Measurements from ENCODE around the gene KIF22. TPM values are rescaled to one million over a fixed set of nuclear protein-coding genes. Genes with fewer than 3 reads are reported as not detected.
"Not testable (repeated sequence)": the region's sequence is repeated elsewhere in the genome, so short reads cannot be mapped to it uniquely, and the experiment has no call there.

KIF22 gene
- total RNA-seq, 1 experiment from 2014 or later = 155 TPM

GRCh38 chr16:29747947-29748759, 42.4 kb upstream of the KIF22 start:
- H3K4me1 ChIP-seq (ENCODE audit: control insufficient read depth in 1 of 2, insufficient read depth in 2 of 2, low read length in 2 of 2) = peaks cover 5 to 10% of the 10 kb centered on the region in 2 experiments; a peak in 3 of 4 replicates
- ChIA-PET RAD21 (ENCODE audit: low non-redundant PET in 1 of 2, low total read pairs in 2 of 2, uncharacterized antibody in 2 of 2, unreplicated experiment in 2 of 2) (no interaction called here), CTCF (interaction anchor here (2.7 kb wide), 1 partner anchor 19 kb away, joined by 6 read pairs; no protein-coding TSS in a partner anchor), POLR2A (interaction anchor here (1.0 kb wide), 1 partner anchor 10 kb away, joined by 4 read pairs; no protein-coding TSS in a partner anchor)
- no peaks in the 10 kb centered on the region for H3K9me3 ChIP-seq (ENCODE audit: control insufficient read depth in 1 of 2, insufficient read depth in 1 of 2, low read depth in 1 of 2, low read length in 2 of 2)
- ATAC-seq (no peak), DNase-seq (ENCODE audit: low read depth, low spot score) (no peak)
- H3K4me2 ChIP-seq (ENCODE audit: low read length) = no peak overlapping the region
- H3K27ac ChIP-seq (ENCODE audit: low read depth, low read length) = no peak overlapping the region
- no peak overlapping the region for H2AFZ ChIP-seq (ENCODE audit: low read depth, low read length, poor library complexity, severe bottlenecking)
- H4K20me1 ChIP-seq (ENCODE audit: insufficient read depth) = no peaks in the 10 kb centered on the region
- TF ChIP-seq TCF7L2 (IDR thresholded peaks at IDR 0.05; ENCODE audit: borderline replicate concordance, extremely low read depth, insufficient read depth, insufficient read length) (no peak), SIN3A (IDR thresholded peaks at IDR 0.05; ENCODE audit: low read depth) (no peak), JUND (IDR thresholded peaks at IDR 0.05) (no peak), MAX (IDR thresholded peaks at IDR 0.05) (no peak), ZNF274 (IDR thresholded peaks at IDR 0.05; ENCODE audit: low read depth, low read length) (no peak), ELF1 (IDR thresholded peaks at IDR 0.05; ENCODE audit: borderline replicate concordance, low read depth) (no peak), CTCF (IDR thresholded peaks at IDR 0.05 in 2 of 3, conservative IDR thresholded peaks at IDR 0.05 in 1 of 3; ENCODE audit: borderline replicate concordance in 1 of 3, insufficient read depth in 1 of 3, low read depth in 2 of 3, low read length in 2 of 3) (no peak), ZFX (IDR thresholded peaks at IDR 0.05) (no peak), CBX3 (IDR thresholded peaks at IDR 0.05; ENCODE audit: low read depth) (no peak), SRF (IDR thresholded peaks at IDR 0.05; ENCODE audit: low read depth) (no peak), RAD21 (IDR thresholded peaks at IDR 0.05; ENCODE audit: low read depth) (no peak), EGR1 (IDR thresholded peaks at IDR 0.05; ENCODE audit: low read depth) (no peak), ZBTB33 (IDR thresholded peaks at IDR 0.05; ENCODE audit: extremely low read depth, insufficient replicate concordance, low read length) (no peak)
- H3K4me3 ChIP-seq (replicated peaks in 1 of 2; ENCODE audit: low read depth in 1 of 2, low read length in 2 of 2) = no peak overlapping the region
- no peaks in the 10 kb centered on the region for H3K27me3 ChIP-seq (ENCODE audit: insufficient read depth, low read length)
- no peaks in the 10 kb centered on the region for H3K36me3 ChIP-seq (ENCODE audit: control insufficient read depth in 1 of 2, insufficient read depth in 2 of 2, low read length in 2 of 2)
- H3K9ac ChIP-seq (ENCODE audit: low read length) = no peak overlapping the region
- intact Hi-C loops (cut with micrococcal nuclease) = no loop called here
- BruUV-seq (replicated peaks) = no TSS peak
- H3K9me2 ChIP-seq (ENCODE audit: insufficient read depth) = no peaks in the 10 kb centered on the region
- no peaks in the 10 kb centered on the region for H3K79me2 ChIP-seq (ENCODE audit: insufficient read depth, low read length)

GRCh38 chr16:29748760-29749149, 41.8 kb upstream of the KIF22 start:
- ChIA-PET POLR2A (interaction anchor here (1.0 kb wide), 1 partner anchor 10 kb away, joined by 4 read pairs; no protein-coding TSS in a partner anchor), CTCF (interaction anchor here (2.7 kb wide), 1 partner anchor 19 kb away, joined by 6 read pairs; no protein-coding TSS in a partner anchor), RAD21 (ENCODE audit: low non-redundant PET in 1 of 2, low total read pairs in 2 of 2, uncharacterized antibody in 2 of 2, unreplicated experiment in 2 of 2) (interaction anchor here in 1 of 2 experiments (0.7 kb wide), 1 partner anchor 20 kb away, joined by 4 read pairs; no protein-coding TSS in a partner anchor)
- H3K4me2 ChIP-seq (ENCODE audit: low read length); BruUV-seq (replicated peaks); H3K9ac ChIP-seq (ENCODE audit: low read length); H3K9me3 ChIP-seq (ENCODE audit: control insufficient read depth in 1 of 2, insufficient read depth in 1 of 2, low read depth in 1 of 2, low read length in 2 of 2); H4K20me1 ChIP-seq (ENCODE audit: insufficient read depth); H3K4me3 ChIP-seq (replicated peaks in 1 of 2; ENCODE audit: low read depth in 1 of 2, low read length in 2 of 2); H3K9me2 ChIP-seq (ENCODE audit: insufficient read depth); intact Hi-C loops (cut with micrococcal nuclease); H3K27ac ChIP-seq (ENCODE audit: low read depth, low read length); H3K27me3 ChIP-seq (ENCODE audit: insufficient read depth, low read length); H3K36me3 ChIP-seq (ENCODE audit: control insufficient read depth in 1 of 2, insufficient read depth in 2 of 2, low read length in 2 of 2); DNase-seq (ENCODE audit: low read depth, low spot score); H3K79me2 ChIP-seq (ENCODE audit: insufficient read depth, low read length); H2AFZ ChIP-seq (ENCODE audit: low read depth, low read length, poor library complexity, severe bottlenecking): not testable (repeated sequence)
- peaks cover 5 to 10% of the 10 kb centered on the region in 2 experiments; a peak in 3 of 4 replicates for H3K4me1 ChIP-seq (ENCODE audit: control insufficient read depth in 1 of 2, insufficient read depth in 2 of 2, low read length in 2 of 2)
- ATAC-seq = 0 out of 2 replicates have a peak, but pooled peaks have one; percentile 11
